ENCODE data around the gene EXOC4. TPM values are rescaled to one million over a fixed set of nuclear protein-coding genes. Genes with fewer than 3 reads are reported as not detected.

The EXOC4 gene
- total RNA-seq, 1 experiment from 2014 or later: 62.4 TPM

DNA sequence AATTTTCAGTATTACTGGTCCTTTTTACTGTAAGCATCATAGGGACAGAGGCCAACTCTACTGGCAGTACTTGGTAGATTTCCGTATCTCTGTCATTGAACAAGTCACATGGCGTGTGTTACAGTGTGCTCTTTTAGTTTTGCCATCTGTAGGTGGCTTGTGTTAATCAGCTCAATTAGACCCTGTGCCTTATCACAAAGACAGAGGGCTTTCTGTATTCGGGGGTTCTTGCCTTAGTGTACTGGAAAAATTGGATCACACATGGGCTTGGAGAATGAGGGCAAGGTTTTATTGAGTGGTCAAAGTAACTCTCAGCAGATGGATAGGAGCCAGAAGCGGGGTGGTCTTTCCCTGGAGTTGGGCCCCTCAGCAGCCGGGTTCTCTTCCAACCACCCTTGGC, 853.0 kb downstream of the EXOC4 start:
- in situ Hi-C loops (cut with HindIII; ENCODE audit: low sequenced_read_pairs): no loop called here
- no peak for DNase-seq (ENCODE audit: low spot score)

DNA sequence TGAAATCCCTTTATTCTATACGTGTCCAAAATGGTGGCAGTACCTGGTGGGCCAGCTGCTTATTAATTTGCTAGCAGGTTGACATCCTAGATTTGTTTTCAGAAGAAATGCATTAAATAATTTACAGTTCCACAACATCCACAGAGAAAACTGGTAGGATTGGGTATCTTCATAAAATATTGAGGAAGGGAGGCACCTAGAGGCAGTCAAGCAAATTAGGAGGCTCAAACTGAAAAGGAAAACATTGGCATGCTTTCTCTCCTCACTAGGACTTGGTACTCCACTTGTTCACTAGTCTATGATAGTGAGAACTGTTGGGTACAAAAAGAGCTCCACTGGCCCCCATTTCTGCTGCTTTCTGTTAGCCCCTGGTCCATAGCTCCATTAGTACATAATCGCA, 855.9 kb downstream of the EXOC4 start:
- peak; percentile 18 for DNase-seq (ENCODE audit: low spot score)
- in situ Hi-C loops (cut with HindIII; ENCODE audit: low sequenced_read_pairs): no loop called here

DNA sequence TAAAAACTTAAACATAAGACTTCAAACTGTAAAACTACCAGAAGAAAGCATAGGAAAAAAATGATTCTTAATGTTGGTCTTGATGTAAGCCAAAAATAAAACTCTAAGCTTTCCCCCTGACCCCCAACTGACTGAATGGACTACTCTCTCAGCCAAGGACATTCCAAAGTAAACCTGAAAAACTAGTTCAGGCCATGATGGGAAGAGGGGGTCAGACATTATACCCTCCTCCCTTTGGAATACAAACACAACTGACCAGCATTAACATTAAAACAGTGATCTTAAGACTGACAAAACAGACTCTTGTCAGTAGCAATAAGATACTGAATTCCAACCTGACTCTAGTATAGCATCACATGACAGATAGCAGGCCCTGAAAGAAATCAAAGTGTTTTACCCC, 860.8 kb downstream of the EXOC4 start:
- in situ Hi-C loops (cut with HindIII; ENCODE audit: low sequenced_read_pairs): no loop called here
- no peak for DNase-seq (ENCODE audit: low spot score)

DNA sequence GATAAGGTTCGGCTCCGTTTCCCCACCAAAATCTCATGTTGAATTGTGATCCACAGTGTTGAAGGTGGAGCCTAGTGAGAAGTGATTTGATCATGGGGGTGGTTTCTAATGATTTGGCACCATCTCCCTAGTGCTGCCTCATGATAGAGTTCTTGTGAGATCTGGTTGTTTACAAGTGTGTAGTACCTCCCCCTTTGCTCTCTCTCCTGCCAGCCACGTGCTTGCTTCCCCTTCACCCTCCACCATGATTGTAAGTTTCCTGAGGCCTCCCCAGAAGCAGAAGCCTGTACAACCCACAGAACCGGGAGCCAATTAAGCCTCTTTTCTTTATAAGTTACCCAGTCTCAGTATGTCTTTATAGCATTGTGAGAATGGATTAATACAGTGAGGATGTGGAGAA, 862.1 kb downstream of the EXOC4 start:
- in situ Hi-C loops (cut with HindIII; ENCODE audit: low sequenced_read_pairs): no loop called here
- DNase-seq (ENCODE audit: low spot score): no peak

Other genes starting within 250 kb of the EXOC4 start
- gene CHCHD3, start 171.0 kb upstream of the EXOC4 start, total RNA-seq (2014; rRNA removed; shearing (Covaris generic)): 155 and 220 TPM in 2 replicates

All from G401 (cell line).